Keratinocyte (primary cell): ENCODE results near the gene SCTR. TPM values are rescaled to one million over a fixed set of nuclear protein-coding genes. Genes with fewer than 3 reads are reported as not detected.

Experiments used
- DNase-seq: peaks from one replicate; pipeline ENCODE4 v3.0.0-alpha.2; 2011; ENCODE audit warnings: low read depth, missing footprints, low spot score
- FAIRE-seq: peaks from 2 replicates; lab custom pipeline; 2011; peaks lifted over from hg19 to GRCh38; lab: Jason Lieb, UNC
- H2AFZ ChIP-seq: 2 replicates; pipeline ENCODE4 v1.6.0; 2012; ENCODE audit warnings: low read length, control low read depth, inconsistent platforms; ENCODE audit not compliant: control insufficient read depth
- H3K27ac ChIP-seq: 2 replicates; pipeline ENCODE4 v1.5.1; 2011; ENCODE audit warnings: low read length; ENCODE audit not compliant: control insufficient read depth, insufficient read depth
- H3K27me3 ChIP-seq: 3 replicates; pipeline ENCODE4 v1.6.0; 2011; ENCODE audit warnings: low read length; ENCODE audit not compliant: control insufficient read depth, insufficient read depth; ENCODE audit errors: extremely low read depth
- H3K36me3 ChIP-seq, 2 experiments: 2 replicates in 1 of 2; 3 replicates in 1 of 2; pipeline ENCODE4 v1.5.1; 2011; ENCODE audit warnings: low read length in 2 of 2, mild to moderate bottlenecking in 1 of 2; ENCODE audit not compliant: control insufficient read depth in 2 of 2, insufficient read depth in 2 of 2; ENCODE audit errors: extremely low read depth in 1 of 2
- H3K4me1 ChIP-seq: 3 replicates; pipeline ENCODE4 v1.5.1; 2011; ENCODE audit warnings: low read length; ENCODE audit not compliant: control insufficient read depth, insufficient read depth; ENCODE audit errors: extremely low read depth
- H3K4me2 ChIP-seq: 3 replicates; pipeline ENCODE4 v1.6.0; 2011; ENCODE audit warnings: low read depth, low read length; ENCODE audit not compliant: control insufficient read depth, insufficient read depth; ENCODE audit errors: extremely low read depth
- H3K4me3 ChIP-seq, 3 experiments: fragments of 200-600 bp in 1 of 3; sonication (generic) in 1 of 3; 2 replicates in 2 of 3; 3 replicates in 1 of 3; pipeline ENCODE4 v1.5.1; 2011 to 2016; ENCODE audit warnings: low read length in 3 of 3, mild to moderate bottlenecking in 3 of 3, control low read depth in 2 of 3, inconsistent platforms in 1 of 3, low read depth in 1 of 3, mixed read lengths in 1 of 3, mixed run types in 1 of 3, moderate library complexity in 1 of 3; ENCODE audit not compliant: control insufficient read depth in 2 of 3, insufficient read depth in 2 of 3; ENCODE audit errors: extremely low read depth in 1 of 3
- H3K79me2 ChIP-seq: 2 replicates; pipeline ENCODE4 v1.6.0; 2012; ENCODE audit warnings: low read length; ENCODE audit not compliant: control insufficient read depth, insufficient read depth
- H3K9ac ChIP-seq: 3 replicates; pipeline ENCODE4 v1.6.0; 2011; ENCODE audit warnings: low read length; ENCODE audit not compliant: control insufficient read depth, insufficient read depth; ENCODE audit errors: extremely low read depth
- H3K9me1 ChIP-seq: 3 replicates; pipeline ENCODE4 v1.6.0; 2011; ENCODE audit warnings: low read length; ENCODE audit not compliant: control insufficient read depth, insufficient read depth; ENCODE audit errors: extremely low read depth
- H3K9me3 ChIP-seq: 2 replicates; pipeline ENCODE4 v1.5.1; 2012; ENCODE audit warnings: low read depth, low read length; ENCODE audit not compliant: control insufficient read depth
- H4K20me1 ChIP-seq: 3 replicates; pipeline ENCODE4 v1.6.0; 2011; ENCODE audit warnings: low read length; ENCODE audit not compliant: control insufficient read depth, insufficient read depth; ENCODE audit errors: extremely low read depth
- EZH2 ChIP-seq: IDR thresholded peaks from one replicate; pipeline ENCODE4 v1.6.1; 2012; ENCODE audit warnings: inconsistent platforms, mild to moderate bottlenecking, low read length, moderate library complexity
- dilution Hi-C: fragments of 300-500 bp; cut with MboI; formaldehyde crosslinking; loops from one replicate; pipeline ENCODE4 v1.7.0; 2020; ENCODE audit warnings: low sequenced_read_pairs; ENCODE audit not compliant: extremely low pct_ligation_motif_present
- polyA plus RNA-seq, 5 experiments: library from polyadenylated mRNA; depleted of rRNA in 3 of 5; stranded (reverse) in 3 of 5; stranded (forward) in 1 of 5; unstranded in 1 of 5; fragments of >200 nt; gene quantifications; 1 replicate in 1 of 5; 2 replicates in 3 of 5; 3 replicates in 1 of 5; pipeline versions ENCODE4 v1.2.1 to v1.2.3, GENCODE V29; 2011 to 2012; ENCODE audit warnings: missing spikeins in 2 of 5, low read depth in 1 of 5, low replicate concordance in 1 of 5
- TF ChIP-seq, protein P1 (sequence below), 3 experiments: IDR thresholded peaks in 1 of 3; conservative IDR thresholded peaks in 1 of 3; optimal IDR thresholded peaks in 1 of 3; 2 replicates in 2 of 3; 3 replicates in 1 of 3; pipeline versions ENCODE3 to v1.5.1; 2011; ENCODE audit warnings: low read length in 3 of 3, mild to moderate bottlenecking in 3 of 3, moderate library complexity in 2 of 3, control low read depth in 1 of 3, inconsistent platforms in 1 of 3; ENCODE audit not compliant: insufficient read depth in 2 of 3; ENCODE audit errors: extremely low read depth in 1 of 3

Gene SCTR
- polyA plus RNA-seq, 1 donor (not counting 4 experiments of a cell fraction or from before 2014, with no cell fraction given) = not detected

DNA sequence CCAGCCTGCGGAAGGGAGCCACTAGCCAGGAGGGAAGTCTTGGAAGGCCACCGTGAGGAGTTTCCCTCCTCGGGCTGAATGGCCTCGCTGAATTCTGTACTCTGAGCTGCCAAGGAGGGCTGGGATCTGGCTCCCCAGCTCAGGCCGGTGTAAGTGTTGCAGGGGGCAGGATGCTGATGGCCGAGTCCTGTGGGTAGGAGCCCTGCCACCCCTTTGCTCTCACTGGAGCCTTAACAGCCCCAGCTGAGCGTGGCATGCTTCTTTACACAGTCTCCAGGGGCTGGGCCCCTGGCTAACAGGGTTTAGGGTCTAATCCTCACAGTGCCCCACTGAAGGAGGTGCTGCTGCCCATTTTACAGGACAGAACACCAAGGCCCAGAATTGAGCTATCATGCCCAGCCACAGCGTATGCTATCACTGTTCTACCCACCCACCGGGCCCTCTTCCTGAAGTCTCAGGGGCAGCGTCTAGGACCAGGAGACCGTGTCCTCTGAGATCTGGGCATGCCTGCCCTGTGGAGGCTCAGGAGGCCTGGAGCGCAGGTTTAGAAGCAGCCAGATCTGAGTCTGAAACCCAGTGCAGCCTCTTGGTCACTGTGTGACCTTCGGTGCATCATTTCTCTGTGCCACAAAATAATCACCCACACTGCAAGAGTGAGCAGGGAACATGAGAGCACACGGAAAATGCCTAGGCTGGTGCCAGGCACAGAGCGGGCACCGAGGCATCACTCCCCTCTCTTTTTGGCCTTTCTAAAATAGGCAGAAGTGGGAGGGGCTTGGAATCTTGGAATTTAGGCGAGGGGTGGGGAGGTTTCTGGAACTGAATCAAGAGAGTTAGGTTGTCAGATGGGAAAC is 49.7 kb downstream of the SCTR start:
- Histone ChIP-seq H3K27ac (no peak overlapping the region), H4K20me1 (no peaks in the 10 kb centered on the region), H3K27me3 (no peaks in the 10 kb centered on the region), H3K79me2 (no peaks in the 10 kb centered on the region), H2AFZ (no peak overlapping the region), H3K9me1 (no peaks in the 10 kb centered on the region), H3K36me3 (no peaks in the 10 kb centered on the region), H3K4me2 (no peak overlapping the region), H3K4me1 (no peaks in the 10 kb centered on the region), H3K9me3 (no peaks in the 10 kb centered on the region), H3K9ac (no peak overlapping the region), H3K4me3 (no peak overlapping the region)
- TF ChIP-seq, protein P1, sequence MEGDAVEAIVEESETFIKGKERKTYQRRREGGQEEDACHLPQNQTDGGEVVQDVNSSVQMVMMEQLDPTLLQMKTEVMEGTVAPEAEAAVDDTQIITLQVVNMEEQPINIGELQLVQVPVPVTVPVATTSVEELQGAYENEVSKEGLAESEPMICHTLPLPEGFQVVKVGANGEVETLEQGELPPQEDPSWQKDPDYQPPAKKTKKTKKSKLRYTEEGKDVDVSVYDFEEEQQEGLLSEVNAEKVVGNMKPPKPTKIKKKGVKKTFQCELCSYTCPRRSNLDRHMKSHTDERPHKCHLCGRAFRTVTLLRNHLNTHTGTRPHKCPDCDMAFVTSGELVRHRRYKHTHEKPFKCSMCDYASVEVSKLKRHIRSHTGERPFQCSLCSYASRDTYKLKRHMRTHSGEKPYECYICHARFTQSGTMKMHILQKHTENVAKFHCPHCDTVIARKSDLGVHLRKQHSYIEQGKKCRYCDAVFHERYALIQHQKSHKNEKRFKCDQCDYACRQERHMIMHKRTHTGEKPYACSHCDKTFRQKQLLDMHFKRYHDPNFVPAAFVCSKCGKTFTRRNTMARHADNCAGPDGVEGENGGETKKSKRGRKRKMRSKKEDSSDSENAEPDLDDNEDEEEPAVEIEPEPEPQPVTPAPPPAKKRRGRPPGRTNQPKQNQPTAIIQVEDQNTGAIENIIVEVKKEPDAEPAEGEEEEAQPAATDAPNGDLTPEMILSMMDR (optimal IDR thresholded peaks at IDR 0.05 in 1 of 3, IDR thresholded peaks at IDR 0.05 in 1 of 3, conservative IDR thresholded peaks at IDR 0.05 in 1 of 3; ENCODE audit: extremely low read depth in 1 of 3, insufficient read depth in 2 of 3, low read length in 3 of 3) = no peak
- no peak for TF ChIP-seq EZH2
- dilution Hi-C loops = no loop called here
- DNase-seq = no peak
- FAIRE-seq = no peak

DNA sequence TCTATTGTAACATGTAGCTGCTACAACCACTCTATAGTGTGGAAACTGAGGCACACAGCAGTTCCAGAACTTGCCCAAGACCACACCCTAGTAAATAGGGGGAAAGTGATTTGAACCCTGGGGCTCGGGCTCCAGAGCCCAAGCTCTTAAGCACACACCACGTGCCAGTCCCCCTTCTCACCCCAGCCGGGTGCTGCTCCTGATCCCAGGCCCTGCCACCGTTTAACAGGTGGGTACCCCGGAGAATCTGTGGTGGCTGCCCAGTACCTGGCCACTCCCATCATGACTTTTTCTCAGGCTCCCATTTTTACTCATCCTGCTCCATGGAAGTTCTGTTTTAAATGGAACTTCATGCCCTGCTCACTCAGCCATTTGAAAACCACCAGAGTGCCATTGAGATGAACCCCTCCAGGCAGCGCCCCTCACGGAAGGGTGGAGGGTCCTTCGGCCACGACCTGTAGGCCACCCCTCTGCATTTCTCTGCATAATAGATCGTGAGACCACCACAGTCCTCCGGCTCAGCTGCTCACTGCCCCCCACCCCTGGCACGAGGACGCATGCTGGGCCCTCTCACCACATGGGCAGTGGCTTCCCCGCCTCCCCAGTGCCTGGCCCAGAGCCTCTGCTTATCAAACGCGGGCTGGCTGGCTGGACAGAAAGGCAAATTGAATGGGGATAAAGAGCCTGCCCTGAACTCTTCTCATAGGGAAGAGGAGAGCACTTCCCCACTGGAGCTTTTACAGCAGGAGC is 50.5 kb downstream of the SCTR start:
- no peak for TF ChIP-seq EZH2
- TF ChIP-seq, protein P1 (optimal IDR thresholded peaks at IDR 0.05 in 1 of 3, IDR thresholded peaks at IDR 0.05 in 1 of 3, conservative IDR thresholded peaks at IDR 0.05 in 1 of 3; ENCODE audit: extremely low read depth in 1 of 3, insufficient read depth in 2 of 3, low read length in 3 of 3) = no peak
- DNase-seq (no peak), FAIRE-seq (no peak)
- Histone ChIP-seq H3K4me2 (no peak overlapping the region), H2AFZ (no peak overlapping the region), H3K4me3 (no peak overlapping the region), H3K79me2 (no peaks in the 10 kb centered on the region), H3K27me3 (no peaks in the 10 kb centered on the region), H3K36me3 (no peaks in the 10 kb centered on the region), H3K4me1 (no peaks in the 10 kb centered on the region), H3K9me3 (no peaks in the 10 kb centered on the region), H3K9me1 (no peaks in the 10 kb centered on the region), H3K27ac (no peak overlapping the region), H3K9ac (no peak overlapping the region), H4K20me1 (no peaks in the 10 kb centered on the region)
- dilution Hi-C loops = no loop called here
